ENCODE data around the gene HOXD9. TPM values are rescaled to one million over a fixed set of nuclear protein-coding genes. Genes with fewer than 3 reads are reported as not detected.
A peak's percentile ranks its signal among the peaks of the same experiment; 100 is the strongest.

HOXD9 gene
- total RNA-seq, 4 donors from 2014 or later, result 0.47 to 2.9 (median 1.2) TPM

- Histone ChIP-seq H3K4me3 (peak overlapping the region in 1 of 2 donors; percentile 52), H3K27ac (peak overlapping the region in 3 of 4 donors; percentile 50 to 59 (median 59))
- WGBS, 2 donors (ENCODE audit: low coverage in 1 of 2), result 11 to 22% methylated on average over 6 to 13 of the region's 14 CpGs
These were observed 16.0 kb downstream of the HOXD9 start for GRCh38 chr2:176138526-176138922.

GRCh38 chr2:176138923-176139660 is 16.6 kb downstream of the HOXD9 start:
- H3K27ac ChIP-seq, result peak overlapping the region in 3 of 4 donors; percentile 50 to 59 (median 59)
- TF ChIP-seq EP300 (IDR thresholded peaks at IDR 0.05) (no peak), POLR2AphosphoS5 (IDR thresholded peaks at IDR 0.05) (no peak), POLR2A (IDR thresholded peaks at IDR 0.05) (no peak)
- TF ChIP-seq, protein P1, sequence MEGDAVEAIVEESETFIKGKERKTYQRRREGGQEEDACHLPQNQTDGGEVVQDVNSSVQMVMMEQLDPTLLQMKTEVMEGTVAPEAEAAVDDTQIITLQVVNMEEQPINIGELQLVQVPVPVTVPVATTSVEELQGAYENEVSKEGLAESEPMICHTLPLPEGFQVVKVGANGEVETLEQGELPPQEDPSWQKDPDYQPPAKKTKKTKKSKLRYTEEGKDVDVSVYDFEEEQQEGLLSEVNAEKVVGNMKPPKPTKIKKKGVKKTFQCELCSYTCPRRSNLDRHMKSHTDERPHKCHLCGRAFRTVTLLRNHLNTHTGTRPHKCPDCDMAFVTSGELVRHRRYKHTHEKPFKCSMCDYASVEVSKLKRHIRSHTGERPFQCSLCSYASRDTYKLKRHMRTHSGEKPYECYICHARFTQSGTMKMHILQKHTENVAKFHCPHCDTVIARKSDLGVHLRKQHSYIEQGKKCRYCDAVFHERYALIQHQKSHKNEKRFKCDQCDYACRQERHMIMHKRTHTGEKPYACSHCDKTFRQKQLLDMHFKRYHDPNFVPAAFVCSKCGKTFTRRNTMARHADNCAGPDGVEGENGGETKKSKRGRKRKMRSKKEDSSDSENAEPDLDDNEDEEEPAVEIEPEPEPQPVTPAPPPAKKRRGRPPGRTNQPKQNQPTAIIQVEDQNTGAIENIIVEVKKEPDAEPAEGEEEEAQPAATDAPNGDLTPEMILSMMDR (IDR thresholded peaks at IDR 0.05), result no peak
- WGBS, 2 donors (ENCODE audit: low coverage in 1 of 2), result 15 to 24% methylated on average over 8 to 26 of the region's 28 CpGs
- no peaks in the 10 kb centered on the region for H3K36me3 ChIP-seq
- no peaks in the 10 kb centered on the region for H3K9me3 ChIP-seq
- H3K4me3 ChIP-seq, result peak overlapping the region in 1 of 2 donors; percentile 52
- peaks cover 98% of the 10 kb centered on the region for H3K27me3 ChIP-seq
- peaks cover 0 to 35% (median 15%) of the 10 kb centered on the region in 3 donors for H3K4me1 ChIP-seq
- ATAC-seq, result no peak

More at GRCh38 chr2:176138526-176138922, 16.0 kb downstream of the HOXD9 start:
- peaks cover 100% of the 10 kb centered on the region for H3K27me3 ChIP-seq
- H3K36me3 ChIP-seq, result no peaks in the 10 kb centered on the region
- peaks cover 0 to 35% (median 15%) of the 10 kb centered on the region in 3 donors for H3K4me1 ChIP-seq
- no peak for ATAC-seq
- TF ChIP-seq POLR2A (IDR thresholded peaks at IDR 0.05), result no peak
- TF ChIP-seq, protein P1 (IDR thresholded peaks at IDR 0.05), result no peak
- TF ChIP-seq EP300 (IDR thresholded peaks at IDR 0.05), result no peak
- TF ChIP-seq POLR2AphosphoS5 (IDR thresholded peaks at IDR 0.05), result no peak
- no peaks in the 10 kb centered on the region for H3K9me3 ChIP-seq

DNA sequence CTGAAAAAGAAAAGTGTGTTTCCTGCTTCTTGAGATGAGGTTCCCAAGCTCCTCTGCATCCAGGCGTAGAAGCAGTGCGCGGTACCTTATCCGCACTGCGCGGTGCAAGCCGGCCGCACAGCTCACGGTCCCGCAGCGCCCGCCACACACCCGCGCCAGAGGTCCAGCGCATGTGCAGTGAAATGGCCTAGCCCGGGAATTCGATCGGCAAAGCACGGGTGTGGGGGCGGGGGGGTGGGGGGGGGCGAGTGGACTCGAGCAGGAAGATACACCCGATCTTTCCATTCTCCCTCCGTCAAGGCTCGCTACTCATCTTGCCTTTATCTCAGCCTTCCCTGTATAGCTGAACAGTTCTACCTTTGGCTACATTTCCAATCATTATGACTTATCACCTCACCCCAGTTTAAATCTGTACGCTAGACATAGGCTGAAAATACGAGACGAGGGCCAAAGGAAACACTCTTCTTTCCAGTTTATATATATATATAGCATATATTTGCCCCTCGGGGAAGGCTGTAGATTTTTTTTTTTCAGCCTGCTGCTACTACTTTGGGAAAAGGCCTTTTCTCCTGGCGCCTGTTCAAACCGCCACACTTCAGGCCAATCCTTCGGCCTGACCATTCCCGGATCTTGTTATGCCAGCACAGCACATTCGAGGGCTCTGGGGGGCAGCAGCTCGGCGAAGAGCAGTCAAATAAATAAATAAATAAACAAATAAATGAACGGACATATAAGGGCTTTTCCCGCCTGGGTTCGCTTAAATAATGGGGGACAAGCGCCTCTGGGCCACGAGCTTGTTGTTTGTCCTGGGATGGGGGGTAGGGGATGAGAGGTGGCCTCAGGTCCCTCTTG is 17.4 kb downstream of the HOXD9 start:
- WGBS, 2 donors (ENCODE audit: low coverage in 1 of 2), result 13 to 21% methylated on average over 23 to 34 of the region's 41 CpGs
- Histone ChIP-seq H3K9me3 (no peaks in the 10 kb centered on the region), H3K36me3 (no peaks in the 10 kb centered on the region), H3K27ac (peak overlapping the region in 3 of 4 donors; percentile 58 to 59 (median 59)), H3K4me3 (peak overlapping the region in 1 of 2 donors; percentile 52), H3K27me3 (peaks cover 95% of the 10 kb centered on the region), H3K4me1 (peaks cover 0 to 35% (median 15%) of the 10 kb centered on the region in 3 donors)
- no peak for TF ChIP-seq POLR2AphosphoS5 (IDR thresholded peaks at IDR 0.05)
- ATAC-seq, result no peak

DNA sequence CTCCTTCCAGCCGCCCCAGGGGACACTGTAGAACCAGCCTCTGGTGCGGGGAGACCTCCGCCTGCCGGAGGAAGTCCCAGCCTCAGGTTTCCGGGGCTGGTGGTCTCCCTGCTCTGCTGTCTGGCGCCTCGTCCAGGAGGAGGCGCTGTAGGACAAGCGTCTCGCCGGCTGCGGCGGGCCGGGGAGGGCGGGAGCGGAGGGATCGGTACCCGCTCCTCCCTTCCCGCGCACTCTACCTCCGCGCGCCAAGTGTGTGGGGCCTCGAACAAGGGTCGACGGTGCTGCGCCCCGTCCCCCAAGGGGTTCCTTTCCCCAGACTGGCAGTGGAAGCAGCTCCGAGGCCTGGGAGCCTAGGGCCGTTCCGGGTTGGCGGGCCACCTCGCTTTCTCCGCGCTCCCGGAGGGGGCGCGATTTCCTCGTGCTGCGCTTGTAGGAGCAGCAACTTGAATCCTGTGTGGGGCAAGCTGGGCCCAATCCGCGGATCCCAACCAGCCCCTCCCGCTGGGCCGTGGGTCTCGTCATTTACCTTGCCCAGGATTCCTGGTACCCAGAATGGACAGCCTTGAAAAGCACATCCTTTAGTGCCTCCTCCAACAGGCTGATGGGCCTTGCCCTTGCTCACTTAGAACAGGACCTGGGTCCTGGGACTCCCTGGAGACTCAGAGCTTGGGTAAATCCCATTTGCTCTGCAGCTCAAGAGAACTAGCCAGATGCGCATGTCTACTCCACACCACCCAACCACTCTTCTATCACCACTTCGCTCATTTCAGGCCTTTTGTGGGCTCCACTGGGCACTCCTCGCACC is 18.2 kb downstream of the HOXD9 start:
- peaks cover 95% of the 10 kb centered on the region for H3K27me3 ChIP-seq
- WGBS, 2 donors (ENCODE audit: low coverage in 1 of 2), result 37 to 41% methylated on average over 7 of the region's 48 CpGs

More for the DNA sequence above, 18.2 kb downstream of the HOXD9 start:
- peaks cover 0 to 35% (median 15%) of the 10 kb centered on the region in 3 donors for H3K4me1 ChIP-seq
- ATAC-seq, result peak; percentile 81
- H3K9me3 ChIP-seq, result no peaks in the 10 kb centered on the region
- no peaks in the 10 kb centered on the region for H3K36me3 ChIP-seq
- H3K27ac ChIP-seq, result peak overlapping the region in 3 of 4 donors; percentile 58 to 59 (median 59)
- TF ChIP-seq, protein P1 (IDR thresholded peaks at IDR 0.05), result peak; percentile 71 to 89 (median 88)
- TF ChIP-seq POLR2A (IDR thresholded peaks at IDR 0.05) (no peak), POLR2AphosphoS5 (IDR thresholded peaks at IDR 0.05) (no peak)
- peak overlapping the region; percentile 5 to 52 for H3K4me3 ChIP-seq
